Sigmoid colon (tissue), 7 donors: ENCODE measurements around the gene PPP1R7. TPM values are rescaled to one million over a fixed set of nuclear protein-coding genes. Genes with fewer than 3 reads are reported as not detected.

ENCODE experiments used
- DNase-seq: peaks from one replicate; pipeline ENCODE4 v3.0.0-alpha.2; 2019
- H3K27ac ChIP-seq, 4 donors: fragments of 200-600 bp; sonication (generic); one replicate each; pipeline ENCODE4 v1.5.1; 2016 to 2019; ENCODE audit warnings: mild to moderate bottlenecking in 1 of 4
- H3K27me3 ChIP-seq, 3 donors: fragments of 200-600 bp; sonication (generic); one replicate each; pipeline ENCODE4 v1.5.1; 2019; ENCODE audit warnings: mild to moderate bottlenecking in 1 of 3
- H3K36me3 ChIP-seq, 4 donors: fragments of 200-600 bp; sonication (generic); one replicate each; pipeline ENCODE4 v1.5.1; 2016 to 2019
- H3K4me1 ChIP-seq, 4 donors: fragments of 200-600 bp; sonication (generic); one replicate each; pipeline ENCODE4 v1.5.1; 2017 to 2019
- H3K4me3 ChIP-seq, 4 donors: fragments of 200-600 bp; sonication (generic); one replicate each; pipeline ENCODE4 v1.5.1; 2017 to 2019; ENCODE audit warnings: mild to moderate bottlenecking in 2 of 4, moderate library complexity in 1 of 4
- H3K9me3 ChIP-seq, 4 donors: fragments of 200-600 bp in 3 of 4; sonication (generic) in 3 of 4; one replicate each; pipeline versions ENCODE4 v1.5.1 to v1.6.1; 2013 to 2019
- CTCF ChIP-seq, 4 experiments: fragments of 450-650 bp in 3 of 4; fragments of 200-600 bp in 1 of 4; IDR thresholded peaks; one replicate each; pipeline ENCODE4 v1.5.1; 2016 to 2019; ENCODE audit warnings: antibody characterized with exemption in 4 of 4, mild to moderate bottlenecking in 3 of 4, moderate library complexity in 2 of 4
- EP300 ChIP-seq, 4 donors: sonication (generic); formaldehyde crosslinking; IDR thresholded peaks; one replicate each; pipeline ENCODE4 v1.6.1; 2017; ENCODE audit warnings: antibody characterized with exemption in 4 of 4
- POLR2A ChIP-seq, 2 donors: fragments of 450-650 bp; IDR thresholded peaks; one replicate each; pipeline ENCODE4 v1.6.1; 2016; ENCODE audit warnings: antibody characterized with exemption in 2 of 2, mild to moderate bottlenecking in 2 of 2, moderate library complexity in 2 of 2
- POLR2AphosphoS5 ChIP-seq, 4 donors: sonication (generic); formaldehyde crosslinking; IDR thresholded peaks; one replicate each; pipeline ENCODE4 v1.6.1; 2017; ENCODE audit warnings: antibody characterized with exemption in 4 of 4
- WGBS, 2 donors: extraction: QIAGEN DNeasy Blood & Tissue Kit; methylation state at CpG; one replicate each; pipeline ENCODE4 v1.1.7; 2013; 5-methylcytosine and 5-hydroxymethylcytosine counted together
- intact Hi-C: fragments of 100-400 bp; cut with DNase I; formaldehyde crosslinking; loops from one replicate; pipeline ENCODE4 v1.15.1; 2023
- polyA plus RNA-seq, 3 donors: library from polyadenylated mRNA; stranded (reverse); fragments of 200-250 nt; gene quantifications; one replicate each; pipeline ENCODE4 v1.2.3, GENCODE V29; 2013
- total RNA-seq, 4 donors: library from RNA; depleted of rRNA; stranded (reverse); fragments of >200 nt; gene quantifications; one replicate each; pipeline ENCODE4 v1.1.0, GENCODE V29; 2016
- donor health status: healthy with polysubstance abuse.
- donor health status: Bipolar disorder and iron deficiency.
- donor health status: healthy.

PPP1R7 gene
- total and polyA plus RNA-seq, 7 donors: 41.3 to 89.7 (median 63.5) TPM

GRCh38 chr2:241122376-241123002, 27.8 kb upstream of the PPP1R7 start:
- H3K36me3 ChIP-seq: no peaks in the 10 kb centered on the region
- DNase-seq: peak; percentile 41
- no peaks in the 10 kb centered on the region for H3K9me3 ChIP-seq
- no peaks in the 10 kb centered on the region for H3K4me1 ChIP-seq
- WGBS, 2 donors: 87 to 95% methylated on average over 19 of the region's 19 CpGs
- TF ChIP-seq POLR2AphosphoS5 (IDR thresholded peaks at IDR 0.05) (no peak), CTCF (IDR thresholded peaks at IDR 0.05) (no peak), EP300 (IDR thresholded peaks at IDR 0.05) (no peak), POLR2A (IDR thresholded peaks at IDR 0.05) (no peak)
- intact Hi-C loops: no loop called here
- no peaks in the 10 kb centered on the region for H3K27me3 ChIP-seq
- H3K27ac ChIP-seq: no peak overlapping the region
- H3K4me3 ChIP-seq: no peak overlapping the region

GRCh38 chr2:241123816-241124536, 26.3 kb upstream of the PPP1R7 start:
- 55 to 84% methylated on average over 16 of the region's 16 CpGs for WGBS, 2 donors
- no peak for TF ChIP-seq POLR2A (IDR thresholded peaks at IDR 0.05)
- no peak for TF ChIP-seq POLR2AphosphoS5 (IDR thresholded peaks at IDR 0.05)
- TF ChIP-seq EP300 (IDR thresholded peaks at IDR 0.05): no peak
- TF ChIP-seq CTCF (IDR thresholded peaks at IDR 0.05): no peak
- H3K4me1 ChIP-seq: no peaks in the 10 kb centered on the region
- no peaks in the 10 kb centered on the region for H3K9me3 ChIP-seq
- intact Hi-C loops: no loop called here
- H3K27ac ChIP-seq: no peak overlapping the region
- H3K27me3 ChIP-seq: no peaks in the 10 kb centered on the region
- peak; percentile 52 for DNase-seq
- H3K36me3 ChIP-seq: no peaks in the 10 kb centered on the region
- no peak overlapping the region for H3K4me3 ChIP-seq

GRCh38 chr2:241125626-241126025, 24.6 kb upstream of the PPP1R7 start:
- Histone ChIP-seq H3K4me3 (no peak overlapping the region), H3K27ac (no peak overlapping the region), H3K27me3 (no peaks in the 10 kb centered on the region), H3K4me1 (no peaks in the 10 kb centered on the region), H3K36me3 (no peaks in the 10 kb centered on the region), H3K9me3 (no peaks in the 10 kb centered on the region)
- peak; percentile 43 for DNase-seq
- intact Hi-C loops: no loop called here
- WGBS, 2 donors: 92 to 93% methylated on average over 13 of the region's 13 CpGs
- TF ChIP-seq POLR2A (IDR thresholded peaks at IDR 0.05): no peak

- no peaks in the 10 kb centered on the region for H3K9me3 ChIP-seq
- no peak overlapping the region for H3K4me3 ChIP-seq
- peak; percentile 56 for DNase-seq
- intact Hi-C loops: no loop called here
- no peaks in the 10 kb centered on the region for H3K27me3 ChIP-seq
- H3K4me1 ChIP-seq: no peaks in the 10 kb centered on the region
- H3K27ac ChIP-seq: no peak overlapping the region
- TF ChIP-seq CTCF (IDR thresholded peaks at IDR 0.05): no peak
- no peak for TF ChIP-seq POLR2AphosphoS5 (IDR thresholded peaks at IDR 0.05)
- no peak for TF ChIP-seq POLR2A (IDR thresholded peaks at IDR 0.05)
- no peak for TF ChIP-seq EP300 (IDR thresholded peaks at IDR 0.05)
- H3K36me3 ChIP-seq: no peaks in the 10 kb centered on the region
- WGBS, 2 donors: 93 to 95% methylated on average over 21 of the region's 21 CpGs
These were observed 24.1 kb upstream of the PPP1R7 start for GRCh38 chr2:241126201-241126611.

- DNase-seq: peak; percentile 56
- H3K9me3 ChIP-seq: no peaks in the 10 kb centered on the region
- no peaks in the 10 kb centered on the region for H3K27me3 ChIP-seq
- no peaks in the 10 kb centered on the region for H3K4me1 ChIP-seq
- no peak for TF ChIP-seq POLR2A (IDR thresholded peaks at IDR 0.05)
- H3K27ac ChIP-seq: no peak overlapping the region
- intact Hi-C loops: no loop called here
- no peaks in the 10 kb centered on the region for H3K36me3 ChIP-seq
- H3K4me3 ChIP-seq: no peak overlapping the region
- 95 to 97% methylated on average over 18 of the region's 18 CpGs for WGBS, 2 donors
These were observed 23.5 kb upstream of the PPP1R7 start for GRCh38 chr2:241126771-241127202.
